Adrenal gland (tissue), 12 donors: ENCODE measurements around the gene RCC2. TPM values are rescaled to one million over a fixed set of nuclear protein-coding genes. Genes with fewer than 3 reads are reported as not detected.

Source experiments
- DNase-seq, 7 donors: peaks; one replicate each; pipeline ENCODE4 v3.0.0-alpha.2; 2019 to 2020
- H3K27ac ChIP-seq, 5 donors: fragments of 200-600 bp; sonication (generic) in 4 of 5; 1 replicate in 3 of 5; 2 replicates in 2 of 5; pipeline versions ENCODE4 v1.5.1 to v1.8.0; 2016 to 2020; ENCODE audit warnings: mild to moderate bottlenecking in 1 of 5
- H3K27me3 ChIP-seq: fragments of 200-600 bp; 2 replicates; pipeline ENCODE4 v1.8.0; 2021
- H3K36me3 ChIP-seq, 2 donors: fragments of 200-600 bp; replicated peaks in 1 of 2; 1 replicate in 1 of 2; 2 replicates in 1 of 2; pipeline versions ENCODE4 v1.5.1 to v1.8.0; 2018 to 2022
- H3K4me1 ChIP-seq, 2 donors: fragments of 200-600 bp; replicated peaks in 1 of 2; 1 replicate in 1 of 2; 2 replicates in 1 of 2; pipeline versions ENCODE4 v1.5.1 to v1.8.0; 2018 to 2021
- H3K4me3 ChIP-seq, 4 donors: fragments of 200-600 bp; sonication (generic) in 3 of 4; one replicate each; pipeline ENCODE4 v1.5.1; 2016 to 2018
- H3K9me3 ChIP-seq, 3 donors: fragments of 200-600 bp; sonication (generic) in 1 of 3; replicated peaks in 1 of 3; 1 replicate in 2 of 3; 2 replicates in 1 of 3; pipeline versions ENCODE4 v1.5.1 to v1.8.0; 2016 to 2021
- CTCF ChIP-seq, 6 experiments: fragments of 450-650 bp in 4 of 6; fragments of 200-600 bp in 2 of 6; sonication (generic) in 1 of 6; IDR thresholded peaks; 1 replicate in 5 of 6; 2 replicates in 1 of 6; pipeline versions ENCODE4 v1.5.1 to v1.8.0; 2016 to 2021; ENCODE audit warnings: antibody characterized with exemption in 6 of 6, mild to moderate bottlenecking in 2 of 6, moderate library complexity in 1 of 6
- POLR2A ChIP-seq, 2 donors: fragments of 450-650 bp; IDR thresholded peaks; one replicate each; pipeline ENCODE4 v1.6.1; 2017; ENCODE audit warnings: antibody characterized with exemption in 2 of 2, mild to moderate bottlenecking in 2 of 2, moderate library complexity in 1 of 2
- WGBS, 4 donors: extraction: QIAGEN DNeasy Blood & Tissue Kit in 2 of 4; methylation state at CpG; one replicate each; pipeline versions ENCODE4 v1.1.5 to v1.1.7; 2013 to 2017; 5-methylcytosine and 5-hydroxymethylcytosine counted together
- intact Hi-C, 2 donors: fragments of 100-400 bp; cut with DNase I; formaldehyde crosslinking; loops; one replicate each; pipeline versions ENCODE4 v1.14.1 to v1.15.0; 2022 to 2023
- polyA plus RNA-seq, 3 donors: library from polyadenylated mRNA; stranded (reverse); fragments of 200-250 nt in 2 of 3; fragments of 350-450 nt in 1 of 3; fragmentation: Illumina TruSeq in 1 of 3; extraction: RNeasy Lipid Tissue Mini Kit (QIAGEN cat#74804) in 1 of 3; gene quantifications; one replicate each; pipeline ENCODE4 v1.2.3, GENCODE V29; 2013 to 2014
- total RNA-seq, 9 donors: library from RNA; depleted of rRNA in 4 of 9; stranded (reverse); fragments of >200 nt in 4 of 9; fragments of 120-200 nt in 1 of 9; fragmentation: NEBNext Ultra II Directional in 1 of 9; extraction: Animal tissue kit (Norgen Biotek cat#: 25700) in 1 of 9; gene quantifications; one replicate each; pipeline versions ENCODE4 v1.1.0 to v1.2.4, GENCODE V29; 2013 to 2023
- donor health status: healthy with polysubstance abuse.
- donor health status: Bipolar disorder and iron deficiency.
- donor health status: DM: yes; HTN: yes; CAD: no.
- donor health status: DM: no; HTN: no; CAD: no.
- donor health status: DM: no; HTN: no; CAD: no.
- donor health status: DM: yes; HTN: yes; CAD: no.

The RCC2 gene
- total and polyA plus RNA-seq, 12 donors = 19.3 to 38.3 (median 28.6) TPM

- TF ChIP-seq CTCF (IDR thresholded peaks at IDR 0.05) = no peak
- TF ChIP-seq POLR2A (IDR thresholded peaks at IDR 0.05) = no peak
- H3K27me3 ChIP-seq = no peaks in the 10 kb centered on the region
- peaks cover 0 to 26% of the 10 kb centered on the region in 2 donors for H3K36me3 ChIP-seq
- H3K9me3 ChIP-seq = no peaks in the 10 kb centered on the region
- 76 to 94% (median 81%) methylated on average over 2 to 3 of the region's 3 CpGs for WGBS, 4 donors
- H3K4me1 ChIP-seq = peaks cover 8 to 20% of the 10 kb centered on the region in 2 donors
- DNase-seq = no peak
- H3K27ac ChIP-seq = peak overlapping the region in 1 of 5 donors; percentile 40
- intact Hi-C loops = no loop called here
- no peak overlapping the region for H3K4me3 ChIP-seq
Observed at GRCh38 chr1:17432412-17432811, 7.1 kb downstream of the RCC2 start.

- Histone ChIP-seq H3K4me3 (no peak overlapping the region), H3K9me3 (no peaks in the 10 kb centered on the region), H3K4me1 (peaks cover 0 to 8% of the 10 kb centered on the region in 2 donors), H3K27ac (no peak overlapping the region), H3K36me3 (peaks cover 0 to 42% of the 10 kb centered on the region in 2 donors), H3K27me3 (no peaks in the 10 kb centered on the region)
- TF ChIP-seq POLR2A (IDR thresholded peaks at IDR 0.05) = no peak
- TF ChIP-seq CTCF (IDR thresholded peaks at IDR 0.05) = no peak
- WGBS, 4 donors = 88 to 92% (median 90%) methylated on average over 9 of the region's 9 CpGs
- intact Hi-C loops = loop anchor here (10.0 kb wide), 2 partner anchors 56 to 186 kb away; no protein-coding TSS in a partner anchor
- no peak for DNase-seq
Observed at GRCh38 chr1:17429183-17429582, 10.3 kb downstream of the RCC2 start.

- Histone ChIP-seq H3K36me3 (peaks cover 0 to 46% of the 10 kb centered on the region in 2 donors), H3K9me3 (no peaks in the 10 kb centered on the region), H3K27ac (no peak overlapping the region), H3K4me1 (peaks cover 0 to 8% of the 10 kb centered on the region in 2 donors), H3K4me3 (no peak overlapping the region), H3K27me3 (no peaks in the 10 kb centered on the region)
- intact Hi-C loops = loop anchor here (10.0 kb wide), 2 partner anchors 57 to 187 kb away; no protein-coding TSS in a partner anchor
- DNase-seq = no peak
- 89 to 99% (median 91%) methylated on average over 9 to 21 of the region's 21 CpGs for WGBS, 4 donors
- no peak for TF ChIP-seq CTCF (IDR thresholded peaks at IDR 0.05)
- TF ChIP-seq POLR2A (IDR thresholded peaks at IDR 0.05) = no peak
Observed at GRCh38 chr1:17427696-17428660, 11.5 kb downstream of the RCC2 start.

- TF ChIP-seq CTCF (IDR thresholded peaks at IDR 0.05) (no peak), POLR2A (IDR thresholded peaks at IDR 0.05) (no peak)
- peaks cover 0 to 57% of the 10 kb centered on the region in 2 donors for H3K36me3 ChIP-seq
- no peaks in the 10 kb centered on the region for H3K27me3 ChIP-seq
- 89 to 93% (median 92%) methylated on average over 14 to 18 of the region's 18 CpGs for WGBS, 4 donors
- no peaks in the 10 kb centered on the region for H3K4me1 ChIP-seq
- no peaks in the 10 kb centered on the region for H3K9me3 ChIP-seq
- intact Hi-C loops = loop anchor here (10.0 kb wide), 2 partner anchors 59 to 189 kb away; no protein-coding TSS in a partner anchor
- H3K4me3 ChIP-seq = no peak overlapping the region
- no peak for DNase-seq
- H3K27ac ChIP-seq = no peak overlapping the region
Observed at GRCh38 chr1:17425806-17426600, 13.5 kb downstream of the RCC2 start.
